GM18499 (cell line): ENCODE data around the gene CASP10.
A peak's percentile ranks its signal among the peaks of the same experiment; 100 is the strongest.
"Not testable (repeated sequence)": the region's sequence is repeated elsewhere in the genome, so short reads cannot be mapped to it uniquely, and the experiment has no call there.

ENCODE experiments used
- ATAC-seq: cut with Tn5 transposase; IDR thresholded peaks from one replicate; pipeline ENCODE4 v1.9.1; 2021; ENCODE audit warnings: moderate number of reproducible peaks; ENCODE audit not compliant: insufficient read depth, unreplicated experiment

The CASP10 gene

DNA sequence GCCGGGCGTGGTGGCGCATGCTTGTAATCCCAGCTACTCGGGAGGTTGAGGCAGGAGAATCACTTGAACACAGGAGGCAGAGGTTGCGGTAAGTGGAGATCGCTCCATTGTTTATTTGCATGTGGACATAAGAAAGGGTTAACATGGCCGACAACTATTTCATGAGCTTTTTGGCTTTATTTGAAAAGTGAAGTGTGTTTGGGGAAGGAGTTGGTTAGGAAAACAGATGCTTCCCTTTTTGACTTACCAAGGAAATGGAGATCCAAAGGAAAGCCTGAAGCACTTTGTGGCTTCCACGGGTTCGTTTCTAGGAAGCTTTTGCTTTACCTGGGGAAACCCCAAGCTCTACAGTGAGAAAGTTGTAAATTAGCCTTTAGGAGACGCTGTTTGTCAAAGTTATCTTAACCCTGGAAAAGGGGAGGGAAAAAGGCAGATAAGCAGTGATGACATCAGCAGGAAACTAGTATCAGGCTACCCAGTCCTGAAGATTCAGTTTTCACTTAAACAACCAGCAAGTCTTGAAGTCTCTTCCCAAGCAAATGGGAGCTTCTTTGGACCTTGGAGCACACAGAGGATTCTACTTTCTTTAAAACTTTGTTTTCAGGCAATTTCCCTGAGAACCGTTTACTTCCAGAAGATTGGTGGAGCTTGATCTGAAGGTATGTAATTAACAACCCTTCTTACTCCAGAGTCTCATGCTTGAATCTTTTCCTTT is at the start of gene CASP10:
Gene CASP10, plus strand, starts transcription at position 492 of the 715 bp plus-strand sequence. CDS start 2,637 bp downstream, outside the sequence.
- peak; percentile 61 for ATAC-seq

- no peak for ATAC-seq
Measured at GRCh38 chr2:201135386-201135785, 47.6 kb upstream of the CASP10 start.

DNA sequence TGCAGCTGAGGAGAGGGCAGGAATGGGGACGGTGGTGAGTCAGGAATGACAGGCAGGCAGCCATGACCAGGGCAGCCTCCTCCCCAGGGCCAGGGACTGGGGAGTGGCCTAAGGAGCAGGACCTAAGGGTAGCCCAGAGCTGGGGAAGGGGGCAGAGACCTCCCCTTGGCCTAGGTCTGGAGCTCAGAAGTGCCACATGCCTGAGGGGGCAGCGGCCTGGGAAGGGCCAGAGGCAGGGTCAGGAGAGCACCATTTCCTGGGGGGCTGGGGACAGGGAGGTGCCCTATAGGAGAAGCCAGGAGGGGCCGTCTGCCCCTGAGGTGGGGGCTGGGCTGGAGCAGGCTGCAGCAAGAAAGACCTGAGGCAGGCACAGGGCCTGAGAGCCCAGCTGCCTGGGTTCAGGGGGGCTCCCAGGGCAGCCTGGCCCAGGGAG is 46.0 kb upstream of the CASP10 start:
- no peak for ATAC-seq

- ATAC-seq: no peak
Measured at GRCh38 chr2:201137505-201138400, 45.2 kb upstream of the CASP10 start.

DNA sequence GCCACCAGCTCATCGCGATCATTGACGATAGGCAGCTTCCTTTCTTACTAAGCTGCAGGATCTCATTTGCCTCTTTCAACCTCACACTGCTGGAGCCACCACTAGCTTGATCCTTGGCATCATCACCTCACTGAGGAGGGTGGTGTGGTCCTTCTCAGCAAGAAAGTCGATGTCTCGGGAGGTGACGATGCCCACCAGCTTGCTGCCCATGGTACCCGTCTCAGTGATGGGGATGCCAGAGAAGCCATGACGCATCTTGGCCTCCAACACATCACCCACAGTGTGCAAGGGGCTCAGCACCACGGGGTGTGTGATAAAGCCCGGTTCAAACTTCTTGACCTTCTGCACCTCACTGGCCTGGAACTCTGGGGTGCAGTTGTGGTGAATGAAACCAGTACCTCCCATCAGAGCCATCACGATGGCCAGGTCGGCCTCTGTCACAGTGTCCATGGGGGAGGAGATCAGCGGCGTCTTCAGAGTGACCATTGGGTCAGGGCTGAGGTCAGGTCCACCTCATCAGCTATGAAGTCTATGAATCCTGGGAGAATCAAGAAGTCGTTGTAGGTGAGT is 44.5 kb upstream of the CASP10 start:
- ATAC-seq: no peak

- ATAC-seq: not testable (repeated sequence)
Measured at GRCh38 chr2:201138986-201139781, 43.8 kb upstream of the CASP10 start.

GRCh38 chr2:201139836-201140604 is 42.9 kb upstream of the CASP10 start:
- no peak for ATAC-seq

DNA sequence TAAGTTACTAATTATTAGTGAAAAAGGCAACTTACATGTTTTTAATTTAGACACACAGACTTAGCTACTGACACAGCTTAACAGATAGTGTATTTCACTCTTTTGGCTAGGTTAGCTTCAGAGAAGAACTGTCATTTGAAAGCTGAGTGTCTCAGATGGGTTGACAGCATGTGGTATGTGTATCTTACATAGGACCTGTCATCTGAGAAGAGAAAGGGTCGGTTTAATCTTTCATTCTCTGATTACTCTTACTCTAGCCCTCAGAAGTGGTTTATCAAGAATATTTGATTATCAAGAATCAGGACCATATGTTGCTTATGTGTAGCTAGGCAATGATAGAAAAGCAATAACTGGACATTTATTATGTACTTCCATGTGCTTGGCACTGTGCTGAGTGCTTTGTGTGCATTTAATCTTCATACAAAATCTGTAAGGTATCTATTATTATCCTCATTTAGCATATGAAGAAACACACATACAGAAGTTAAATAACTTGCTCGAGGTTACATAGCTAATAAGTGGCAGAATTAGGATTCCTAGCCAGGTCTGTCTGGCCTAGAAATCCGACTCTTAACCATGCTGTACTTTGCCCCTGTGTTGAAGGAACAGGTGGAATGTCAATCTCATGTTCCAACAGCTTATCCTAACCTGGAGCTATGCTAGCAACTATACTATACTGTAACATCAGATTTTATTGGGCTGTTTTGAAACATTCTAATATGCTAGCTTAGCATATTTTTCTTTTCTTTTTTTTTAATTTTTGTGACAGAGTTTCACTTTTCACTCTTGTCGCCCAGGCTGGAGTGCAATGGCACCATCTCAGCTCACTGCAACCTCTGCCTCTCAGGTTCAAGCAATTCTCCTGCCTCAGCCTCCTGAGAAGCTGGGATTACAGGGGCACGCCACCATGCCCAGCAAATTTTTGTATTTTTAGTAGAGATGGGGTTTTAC is 38.6 kb upstream of the CASP10 start:
- no peak for ATAC-seq

- ATAC-seq: no peak
Measured at GRCh38 chr2:201148434-201148990, 34.4 kb upstream of the CASP10 start.

DNA sequence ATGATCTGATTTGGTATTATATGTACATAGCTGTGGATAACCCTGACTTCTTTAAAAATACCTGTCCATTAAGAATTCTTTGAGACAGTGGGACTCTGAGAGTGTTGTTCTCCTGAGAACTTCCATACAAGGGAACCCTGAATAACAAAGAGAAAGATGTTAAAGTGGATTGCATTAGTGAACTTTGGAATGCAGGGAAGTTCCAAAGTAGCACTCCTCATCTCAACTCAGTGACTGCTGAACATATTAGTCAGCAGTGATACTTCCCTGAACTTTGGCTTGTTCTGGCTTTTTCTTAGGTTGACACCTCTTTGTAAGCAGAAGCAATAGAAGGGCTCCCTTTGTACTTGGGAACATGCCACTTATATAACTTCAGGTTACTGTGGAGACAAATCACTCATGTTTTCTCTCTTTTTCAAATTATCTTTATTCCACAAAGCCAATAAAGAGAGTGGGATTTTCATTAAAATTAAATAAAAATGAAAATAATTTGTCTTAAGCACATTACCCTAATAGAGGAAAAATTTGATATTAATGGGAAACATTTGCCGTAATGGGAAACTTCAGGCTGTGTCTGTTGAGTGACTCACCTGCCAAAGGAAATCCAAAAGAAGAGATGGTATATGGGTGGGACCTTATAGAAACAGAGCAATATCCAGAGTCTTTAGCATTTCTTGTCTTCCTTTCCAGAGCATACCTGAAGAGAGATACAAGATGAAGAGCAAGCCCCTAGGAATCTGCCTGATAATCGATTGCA is 33.7 kb upstream of the CASP10 start:
- ATAC-seq: no peak

- ATAC-seq: not testable (repeated sequence)
Measured at GRCh38 chr2:201149821-201150165, 33.1 kb upstream of the CASP10 start.

DNA sequence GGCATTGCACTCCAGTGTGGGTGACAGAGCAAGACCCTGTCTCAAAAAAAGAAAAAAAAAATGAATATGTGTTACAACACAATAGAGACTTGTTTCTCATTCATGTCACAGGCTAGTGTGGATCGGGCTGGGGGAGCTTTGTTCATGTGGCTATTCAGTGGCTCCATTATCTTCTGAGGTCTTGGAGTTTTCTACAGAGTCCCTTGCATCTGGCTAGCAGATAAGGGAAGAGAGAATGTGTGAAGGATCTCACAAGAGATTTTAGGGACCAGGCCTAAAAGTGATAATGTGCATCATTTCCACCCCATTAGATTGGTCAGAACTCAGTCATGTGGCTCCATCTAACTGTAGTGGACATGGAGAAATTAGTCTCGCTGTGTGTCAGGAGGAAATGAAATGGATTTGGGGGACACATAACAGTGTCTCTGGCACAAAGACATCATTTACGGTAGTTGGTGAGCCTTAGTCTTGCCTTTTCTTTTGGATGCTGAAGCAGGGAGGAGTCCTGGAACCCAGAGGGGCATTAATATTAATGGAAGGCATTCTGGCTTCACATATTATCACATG is 32.4 kb upstream of the CASP10 start:
- no peak for ATAC-seq

DNA sequence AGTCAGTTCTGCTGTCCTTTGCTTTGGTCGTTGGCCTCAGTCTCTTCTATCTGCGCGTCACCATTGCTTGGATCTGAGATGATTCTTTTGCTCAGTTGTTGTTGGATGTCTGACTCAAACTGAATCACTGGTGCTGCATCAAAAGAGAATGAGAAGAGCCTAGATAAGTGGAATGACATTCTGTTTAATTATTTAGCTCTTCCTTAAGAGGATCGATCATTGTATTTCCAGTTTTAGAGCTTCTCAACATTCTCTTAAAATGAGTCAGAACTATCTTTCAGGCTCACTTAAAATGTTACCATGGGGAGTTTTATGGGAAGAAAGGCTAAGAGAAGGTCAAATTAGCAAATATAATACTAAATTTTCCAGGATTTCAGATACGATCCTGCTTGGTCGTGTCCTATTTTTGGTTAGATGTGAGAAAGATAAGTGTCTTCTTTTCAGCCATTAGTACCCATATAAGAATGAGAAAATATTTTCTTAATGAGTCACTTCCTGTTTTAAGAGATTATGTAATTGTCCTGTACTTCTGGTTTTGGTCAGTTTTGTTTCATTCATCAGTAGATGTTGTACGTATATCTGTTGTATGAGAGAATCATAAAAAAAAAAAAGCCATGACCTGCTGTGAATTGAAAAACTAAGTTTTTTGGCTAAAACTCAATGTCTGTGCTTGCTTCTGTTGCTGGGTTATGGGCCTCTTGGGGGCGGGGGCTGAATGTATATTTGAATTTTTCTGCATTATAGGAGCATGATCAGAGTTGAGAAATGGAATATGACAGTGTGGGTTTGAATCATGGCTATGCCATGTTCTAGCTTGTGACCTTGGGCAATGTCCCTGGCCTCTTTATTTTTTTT is 31.6 kb upstream of the CASP10 start:
- ATAC-seq: peak; percentile 95

- no peak for ATAC-seq
Measured at GRCh38 chr2:201152517-201152916, 30.4 kb upstream of the CASP10 start.

DNA sequence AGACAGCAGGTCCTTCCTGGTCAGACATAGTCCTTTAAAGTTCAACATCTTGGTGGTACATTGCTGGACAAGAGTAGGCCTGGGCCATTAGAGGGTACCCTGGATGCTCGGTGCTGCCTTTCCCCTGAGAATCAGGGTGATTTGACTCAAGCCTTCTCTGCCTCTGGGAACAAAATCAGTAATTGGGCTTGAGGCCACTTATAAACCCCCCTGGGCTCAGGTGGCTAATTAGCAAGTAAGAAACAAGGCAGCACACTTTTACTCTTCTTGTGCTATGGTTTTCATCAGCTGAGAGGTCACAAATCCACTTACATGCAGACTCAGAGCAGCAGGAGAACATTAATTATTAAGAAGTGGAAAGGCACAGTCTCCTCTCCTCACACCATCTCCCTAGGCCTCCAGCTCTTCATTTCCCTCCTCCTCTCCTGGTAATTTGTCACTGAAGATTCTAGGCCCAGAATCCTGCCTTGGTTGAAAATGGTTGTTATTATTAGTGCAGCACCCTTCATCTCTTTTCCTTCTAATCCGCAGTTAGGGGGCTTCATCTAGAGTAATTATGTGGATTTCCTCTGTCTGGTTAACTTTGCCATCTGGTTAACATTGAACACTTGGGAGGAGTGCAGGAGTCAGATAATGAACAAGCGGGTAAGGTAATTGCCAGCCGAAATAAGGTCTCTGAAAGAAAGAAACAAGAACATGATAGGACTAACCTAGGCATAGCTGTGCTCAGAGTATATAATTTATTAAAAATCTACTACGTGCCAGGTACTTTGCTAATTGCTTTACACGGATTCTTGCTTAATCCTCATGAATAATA is 29.7 kb upstream of the CASP10 start:
- ATAC-seq: no peak
